OCI-LY7 (cell line): ENCODE results near the gene SLC25A47. TPM values are rescaled to one million over a fixed set of nuclear protein-coding genes. Genes with fewer than 3 reads are reported as not detected.

Source experiments
- BruUV-seq: library from RNA; stranded (reverse); fragments of 400-500 nt; replicated peaks from 2 replicates; lab custom pipeline; 2021; lab: Mats Ljungman, UMichigan
- CTCF ChIA-PET: fragments of 300-600 bp; sonication (Branson Sonifier 250); formaldehyde crosslinking; loops from one replicate; lab custom pipeline; 2022; ENCODE audit warnings: antibody characterized with exemption; ENCODE audit not compliant: unreplicated experiment; lab: Charles Lee
- POLR2A ChIA-PET: fragments of 300-600 bp; sonication (Branson Sonifier 250); formaldehyde crosslinking; loops from one replicate; lab custom pipeline; 2022; ENCODE audit warnings: antibody characterized with exemption; lab: Charles Lee
- DNase-seq: peaks from one replicate; pipeline ENCODE4 v3.0.0-alpha.2; 2015; ENCODE audit warnings: low spot score
- H2AFZ ChIP-seq: fragments of 200-600 bp; sonication (generic), shearing (Covaris generic); 2 replicates; pipeline ENCODE4 v1.6.1; 2014; ENCODE audit warnings: mild to moderate bottlenecking, antibody characterized with exemption, low read length, moderate library complexity
- H3K27ac ChIP-seq: fragments of 200-600 bp; sonication (generic); 2 replicates; pipeline ENCODE4 v1.5.1; 2014; ENCODE audit warnings: mixed run types, low read depth, mild to moderate bottlenecking, moderate library complexity, low read length, inconsistent platforms; ENCODE audit not compliant: poor library complexity, severe bottlenecking
- H3K36me3 ChIP-seq: fragments of 200-600 bp; sonication (generic); 2 replicates; pipeline ENCODE4 v1.6.1; 2014; ENCODE audit warnings: mild to moderate bottlenecking, antibody characterized with exemption, low read length, moderate library complexity, mixed read lengths; ENCODE audit not compliant: insufficient read depth
- H3K4me1 ChIP-seq: fragments of 200-600 bp; sonication (generic); 2 replicates; pipeline ENCODE4 v1.5.1; 2014; ENCODE audit warnings: mild to moderate bottlenecking, low read length; ENCODE audit not compliant: insufficient read depth, poor library complexity, severe bottlenecking
- H3K4me2 ChIP-seq: fragments of 200-600 bp; sonication (generic); 2 replicates; pipeline ENCODE4 v1.6.1; 2014; ENCODE audit warnings: mild to moderate bottlenecking, low read length
- H3K4me3 ChIP-seq: fragments of 200-600 bp; sonication (generic); 2 replicates; pipeline ENCODE4 v1.5.1; 2014; ENCODE audit warnings: mild to moderate bottlenecking, low read depth, low read length; ENCODE audit not compliant: poor library complexity, severe bottlenecking
- H3K79me2 ChIP-seq: fragments of 200-600 bp; sonication (generic); 2 replicates; pipeline ENCODE4 v1.6.1; 2016; ENCODE audit warnings: low read depth, mild to moderate bottlenecking, low read length, moderate library complexity, mixed read lengths; ENCODE audit not compliant: insufficient read depth
- H3K9me2 ChIP-seq: fragments of 200-600 bp; sonication (generic); 2 replicates; pipeline ENCODE4 v1.6.1; 2016; ENCODE audit warnings: mild to moderate bottlenecking, low read length, mixed read lengths; ENCODE audit not compliant: insufficient read depth
- H3K9me3 ChIP-seq: fragments of 200-600 bp; sonication (generic); 2 replicates; pipeline ENCODE4 v1.6.1; 2014; ENCODE audit warnings: mild to moderate bottlenecking, mixed run types, low read length, mixed read lengths
- H4K20me1 ChIP-seq: fragments of 200-600 bp; sonication (generic); 2 replicates; pipeline ENCODE4 v1.6.1; 2014; ENCODE audit warnings: mild to moderate bottlenecking, antibody characterized with exemption, low read length, moderate library complexity, mixed read lengths; ENCODE audit not compliant: insufficient read depth
- CTCF ChIP-seq: fragments of 200-600 bp; sonication (generic); conservative IDR thresholded peaks from 2 replicates; pipeline ENCODE4 v1.5.1; 2014; ENCODE audit warnings: mild to moderate bottlenecking, antibody characterized with exemption, low read length, moderate library complexity, mixed read lengths
- EZH2phosphoT487 ChIP-seq: fragments of 200-600 bp; sonication (generic); IDR thresholded peaks from 2 replicates; pipeline ENCODE4 v1.6.1; 2018; ENCODE audit warnings: low read depth, borderline replicate concordance, mild to moderate bottlenecking, mixed run types, antibody characterized with exemption, low read length, moderate library complexity, mixed read lengths
- intact Hi-C: fragments of 100-400 bp; cut with micrococcal nuclease; formaldehyde crosslinking; loops from one replicate; pipeline ENCODE4 v1.10.0; 2022; ENCODE audit not compliant: unreplicated experiment
- total RNA-seq, 2 experiments: library from RNA; depleted of rRNA in 1 of 2; stranded (reverse); fragments of >200 nt in 1 of 2; shearing (Covaris generic) in 1 of 2; gene quantifications; 2 replicates each; pipeline ENCODE4 v1.2.3, GENCODE V29; 2014 to 2022

The SLC25A47 gene
- total RNA-seq, 2 experiments from 2014 or later: 0.44 TPM; not detected in 1

- TF ChIP-seq CTCF (no peak), EZH2phosphoT487 (no peak)
- no peak overlapping the region for H3K27ac ChIP-seq
- peaks cover 17% of the 10 kb centered on the region for H3K36me3 ChIP-seq
- ChIA-PET POLR2A (no interaction called here), CTCF (no interaction called here)
- intact Hi-C loops: no loop called here
- H2AFZ ChIP-seq: no peak overlapping the region
- H3K4me2 ChIP-seq: no peak overlapping the region
- no peaks in the 10 kb centered on the region for H3K9me2 ChIP-seq
- no peaks in the 10 kb centered on the region for H3K79me2 ChIP-seq
- no peaks in the 10 kb centered on the region for H3K9me3 ChIP-seq
- DNase-seq: no peak
- BruUV-seq: no TSS peak
- H4K20me1 ChIP-seq: no peaks in the 10 kb centered on the region
- peaks cover 4% of the 10 kb centered on the region for H3K4me1 ChIP-seq
- H3K4me3 ChIP-seq: no peak overlapping the region
Observed at GRCh38 chr14:100346306-100347091, 23.4 kb downstream of the SLC25A47 start.

GRCh38 chr14:100348253-100348729 is 25.2 kb downstream of the SLC25A47 start:
- Histone ChIP-seq H3K4me1 (no peaks in the 10 kb centered on the region), H3K27ac (no peak overlapping the region), H3K9me3 (no peaks in the 10 kb centered on the region), H3K4me3 (no peak overlapping the region), H3K9me2 (no peaks in the 10 kb centered on the region), H3K79me2 (no peaks in the 10 kb centered on the region), H3K4me2 (no peak overlapping the region), H2AFZ (no peak overlapping the region), H3K36me3 (peaks cover 30% of the 10 kb centered on the region), H4K20me1 (no peaks in the 10 kb centered on the region)
- ChIA-PET POLR2A (interaction anchor here (1.0 kb wide), 1 partner anchor 51 kb away, joined by 3 read pairs; no protein-coding TSS in a partner anchor), CTCF (no interaction called here)
- BruUV-seq: no TSS peak
- intact Hi-C loops: no loop called here
- no peak for DNase-seq
- TF ChIP-seq EZH2phosphoT487: no peak
- TF ChIP-seq CTCF: no peak
